Dendritic cell treated with granulocyte-macrophage colony-stimulating factor and Interleukin-4, amounts not matched to agents 40 ng/mL and 50 ng/mL, for 4 days (primary cell): Measurements from ENCODE around the gene MAP7D3.

Experiments used
- H3K27ac Mint-ChIP-seq: one replicate; pipeline ENCODE4 v1.8.0; 2022; ENCODE audit warnings: mild to moderate bottlenecking, mixed read lengths
- H3K27me3 Mint-ChIP-seq: one replicate; pipeline ENCODE4 v1.8.0; 2022; ENCODE audit warnings: mild to moderate bottlenecking, mixed read lengths
- H3K36me3 Mint-ChIP-seq: one replicate; pipeline ENCODE4 v1.8.0; 2022; ENCODE audit warnings: low read depth, mixed read lengths
- H3K4me1 Mint-ChIP-seq: one replicate; pipeline ENCODE4 v1.8.0; 2022; ENCODE audit warnings: low read depth, mixed read lengths
- H3K4me3 Mint-ChIP-seq: one replicate; pipeline ENCODE4 v1.8.0; 2022; ENCODE audit warnings: mild to moderate bottlenecking, moderate library complexity, mixed read lengths
- H3K9me3 Mint-ChIP-seq: one replicate; pipeline ENCODE4 v1.8.0; 2022; ENCODE audit warnings: mixed read lengths
- intact Hi-C: fragments of 100-400 bp; cut with micrococcal nuclease; formaldehyde crosslinking; loops from one replicate; pipeline ENCODE4 v1.15.0; 2022

The MAP7D3 gene

DNA sequence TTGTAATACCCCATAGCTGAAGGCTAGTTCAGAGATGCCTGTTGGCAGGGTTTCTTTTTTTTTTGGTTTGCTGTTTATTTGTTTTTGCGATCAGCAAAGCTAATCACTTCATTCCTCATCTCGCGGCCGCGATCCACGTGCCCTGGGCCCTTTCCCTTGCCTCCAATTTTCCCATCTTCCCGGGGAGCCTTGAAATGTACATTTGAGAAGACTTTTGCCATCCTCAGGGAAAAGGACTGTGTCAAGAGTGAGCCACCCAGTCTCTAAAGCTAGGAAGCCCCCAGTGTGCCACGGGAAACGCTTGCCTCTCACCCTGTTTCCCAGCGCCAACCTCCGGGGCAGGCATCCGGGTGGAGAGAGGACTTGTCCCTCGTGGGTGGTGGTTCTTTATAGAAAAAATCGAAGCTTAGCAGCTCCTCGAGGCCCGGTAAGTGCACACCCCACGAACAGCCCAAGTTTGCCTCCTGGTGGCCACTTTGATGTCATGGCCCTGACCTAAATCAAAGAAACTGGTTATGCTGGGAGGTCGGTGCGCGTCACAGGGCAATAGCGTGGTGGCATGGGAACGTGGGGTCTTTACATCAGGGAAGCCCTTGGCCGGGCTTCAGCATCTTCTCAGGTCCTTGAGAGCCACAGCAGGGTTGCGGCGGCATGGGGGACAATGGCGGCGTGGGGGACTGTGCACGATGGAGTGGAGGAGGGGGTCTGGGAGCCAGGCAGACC is 42.0 kb downstream of the MAP7D3 start:
- Mint-ChIP-seq H3K4me3 (no peak overlapping the region), H3K27ac (no peak overlapping the region), H3K27me3 (no peaks in the 10 kb centered on the region), H3K36me3 (peaks cover 1% of the 10 kb centered on the region), H3K4me1 (peaks cover 15% of the 10 kb centered on the region), H3K9me3 (no peaks in the 10 kb centered on the region)
- intact Hi-C loops: no loop called here

DNA sequence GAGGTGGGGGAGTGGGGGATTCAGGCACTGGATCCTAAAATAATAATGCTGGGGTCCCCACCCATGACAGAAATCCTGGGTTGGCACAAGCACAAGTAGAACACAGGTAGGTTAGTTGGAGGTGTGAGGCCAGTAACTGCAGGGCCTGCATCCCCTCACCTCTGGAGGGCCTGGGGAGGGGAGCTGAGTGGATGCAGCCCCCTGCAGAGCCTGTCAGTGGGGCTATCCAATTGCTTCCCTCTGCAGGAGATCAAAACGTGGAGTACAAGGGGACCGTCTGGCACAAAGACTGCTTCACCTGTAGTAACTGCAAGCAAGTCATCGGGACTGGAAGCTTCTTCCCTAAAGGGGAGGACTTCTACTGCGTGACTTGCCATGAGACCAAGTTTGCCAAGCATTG is 43.7 kb downstream of the MAP7D3 start:
- no peaks in the 10 kb centered on the region for H3K27me3 Mint-ChIP-seq
- no peaks in the 10 kb centered on the region for H3K9me3 Mint-ChIP-seq
- peaks cover 15% of the 10 kb centered on the region for H3K4me1 Mint-ChIP-seq
- H3K36me3 Mint-ChIP-seq: no peaks in the 10 kb centered on the region
- no peak overlapping the region for H3K27ac Mint-ChIP-seq
- intact Hi-C loops: no loop called here
- no peak overlapping the region for H3K4me3 Mint-ChIP-seq

DNA sequence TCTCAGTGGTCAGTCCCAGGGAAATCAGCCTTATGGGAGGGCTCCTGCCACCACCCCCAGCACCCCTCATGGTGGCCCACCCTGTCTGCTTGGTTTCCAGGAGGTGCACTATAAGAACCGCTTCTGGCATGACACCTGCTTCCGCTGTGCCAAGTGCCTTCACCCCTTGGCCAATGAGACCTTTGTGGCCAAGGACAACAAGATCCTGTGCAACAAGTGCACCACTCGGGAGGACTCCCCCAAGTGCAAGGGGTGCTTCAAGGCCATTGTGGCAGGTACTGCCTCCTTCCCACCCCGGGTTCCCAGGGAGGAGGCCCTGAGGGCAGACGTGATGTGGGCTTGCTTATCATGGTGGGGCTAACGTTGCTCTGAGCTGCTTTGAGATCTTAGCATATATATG is 44.3 kb downstream of the MAP7D3 start:
- Mint-ChIP-seq H3K27ac (no peak overlapping the region), H3K36me3 (no peaks in the 10 kb centered on the region), H3K4me3 (no peak overlapping the region), H3K9me3 (no peaks in the 10 kb centered on the region), H3K4me1 (peaks cover 15% of the 10 kb centered on the region), H3K27me3 (no peaks in the 10 kb centered on the region)
- intact Hi-C loops: no loop called here

DNA sequence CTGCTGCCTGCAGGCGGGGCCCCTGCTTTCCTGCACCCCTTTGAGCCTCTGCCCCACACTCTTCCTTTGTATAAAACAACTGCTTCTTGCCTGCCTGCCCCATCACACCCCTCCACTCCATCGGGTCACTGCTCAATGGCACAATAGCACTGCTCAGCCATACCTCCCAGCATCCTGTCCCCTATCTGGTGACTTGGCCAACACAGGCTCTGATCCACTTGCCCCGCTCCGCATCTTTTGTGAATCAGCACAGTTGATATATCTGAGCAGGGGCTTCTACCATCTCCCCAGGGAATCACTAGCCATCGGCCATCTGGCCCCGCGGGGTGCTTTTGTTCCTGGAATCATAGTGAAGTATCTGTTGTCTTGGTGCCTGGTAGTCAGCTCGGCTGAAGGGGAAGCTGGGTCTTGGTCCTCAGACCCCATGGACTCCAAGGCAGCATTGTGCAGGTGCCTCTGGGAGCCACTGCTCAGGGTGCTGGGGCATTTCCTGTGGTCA is 45.3 kb downstream of the MAP7D3 start:
- Mint-ChIP-seq H3K27me3 (no peaks in the 10 kb centered on the region), H3K9me3 (no peaks in the 10 kb centered on the region), H3K27ac (no peak overlapping the region), H3K36me3 (no peaks in the 10 kb centered on the region), H3K4me1 (peaks cover 15% of the 10 kb centered on the region), H3K4me3 (no peak overlapping the region)
- intact Hi-C loops: no loop called here

DNA sequence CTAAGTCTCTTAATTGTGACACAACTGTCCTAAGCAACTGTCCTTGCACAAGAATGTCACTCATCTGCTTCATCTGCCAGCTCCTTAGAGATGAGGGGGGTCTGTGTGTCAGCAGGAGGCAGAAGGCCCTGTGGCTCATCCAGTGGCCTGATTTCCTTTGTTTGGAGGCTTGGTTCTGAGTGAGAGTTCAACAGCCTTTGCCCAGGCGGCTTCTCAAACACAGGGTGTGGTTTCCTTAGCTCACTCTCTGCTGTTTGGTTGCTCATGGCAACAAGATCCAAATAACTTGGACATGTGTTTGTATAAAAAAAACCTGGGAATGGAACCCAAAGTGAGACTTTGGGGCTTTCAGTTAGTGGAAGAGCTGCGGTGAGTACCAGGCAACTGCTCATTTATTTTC is 46.6 kb downstream of the MAP7D3 start:
- Mint-ChIP-seq H3K36me3 (no peaks in the 10 kb centered on the region), H3K9me3 (no peaks in the 10 kb centered on the region), H3K4me1 (peaks cover 3% of the 10 kb centered on the region), H3K4me3 (no peak overlapping the region), H3K27ac (no peak overlapping the region), H3K27me3 (no peaks in the 10 kb centered on the region)
- intact Hi-C loops: no loop called here

DNA sequence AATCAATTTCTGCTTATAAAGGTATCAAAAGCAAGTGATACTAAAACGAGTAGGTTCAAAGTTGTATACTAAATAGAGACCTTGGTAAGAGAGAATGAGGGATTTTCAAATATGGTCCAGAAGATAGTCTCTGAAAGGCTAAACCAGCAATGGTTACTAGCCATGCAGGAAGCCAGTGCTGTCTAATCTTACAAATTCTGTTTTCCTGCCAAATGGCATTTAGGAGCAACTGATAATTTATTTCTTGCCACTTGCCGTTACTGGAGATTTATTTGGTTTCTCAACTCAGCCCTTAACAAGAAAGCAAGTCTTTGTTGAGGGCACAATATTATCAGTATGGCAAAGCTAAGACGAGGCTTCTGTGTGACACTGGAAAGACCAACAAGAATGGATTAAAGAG is 47.2 kb downstream of the MAP7D3 start:
- Mint-ChIP-seq H3K9me3 (no peaks in the 10 kb centered on the region), H3K27ac (no peak overlapping the region), H3K4me1 (no peaks in the 10 kb centered on the region), H3K4me3 (no peak overlapping the region), H3K27me3 (no peaks in the 10 kb centered on the region), H3K36me3 (no peaks in the 10 kb centered on the region)
- intact Hi-C loops: no loop called here

DNA sequence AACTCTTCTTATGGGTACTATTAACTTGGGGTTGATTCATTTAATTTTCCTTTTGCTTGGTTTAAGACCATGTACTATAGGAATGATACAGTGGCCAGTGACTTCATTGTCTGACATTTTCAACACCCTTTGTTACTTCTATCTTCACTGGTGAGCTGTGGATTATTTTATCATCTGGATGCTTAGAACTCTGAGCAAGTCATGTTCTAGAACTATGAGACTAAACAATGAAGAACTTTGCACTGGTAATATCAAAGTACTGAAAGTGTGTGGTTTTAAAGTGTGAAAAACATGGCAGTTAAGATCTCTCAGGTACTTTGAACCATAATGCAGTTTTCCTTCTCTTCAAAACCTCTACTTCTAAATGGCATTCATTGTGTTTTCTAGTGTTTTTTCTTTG is 47.8 kb downstream of the MAP7D3 start:
- Mint-ChIP-seq H3K9me3 (no peaks in the 10 kb centered on the region), H3K36me3 (no peaks in the 10 kb centered on the region), H3K4me1 (no peaks in the 10 kb centered on the region), H3K4me3 (no peak overlapping the region), H3K27ac (no peak overlapping the region), H3K27me3 (no peaks in the 10 kb centered on the region)
- intact Hi-C loops: no loop called here

DNA sequence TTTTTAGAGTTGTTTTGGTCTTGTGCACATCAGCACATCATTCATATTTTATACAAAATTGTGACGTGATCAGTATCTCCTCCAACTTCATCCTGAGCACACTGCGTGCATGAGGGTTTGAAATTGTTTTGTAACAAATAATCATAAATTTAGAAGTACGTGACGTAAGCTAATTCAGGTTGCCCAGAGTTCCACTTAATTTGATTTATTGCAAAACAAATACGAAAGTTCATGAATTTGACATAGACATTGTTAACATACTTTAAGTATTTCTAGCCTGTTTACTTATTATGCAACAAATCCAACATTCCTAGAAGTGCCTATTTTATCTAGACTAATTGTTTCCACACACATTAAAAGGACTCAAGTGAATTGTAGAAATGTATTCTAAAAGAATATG is 48.3 kb downstream of the MAP7D3 start:
- intact Hi-C loops: no loop called here
- no peaks in the 10 kb centered on the region for H3K36me3 Mint-ChIP-seq
- no peak overlapping the region for H3K4me3 Mint-ChIP-seq
- no peaks in the 10 kb centered on the region for H3K9me3 Mint-ChIP-seq
- H3K27me3 Mint-ChIP-seq: no peaks in the 10 kb centered on the region
- no peak overlapping the region for H3K27ac Mint-ChIP-seq
- H3K4me1 Mint-ChIP-seq: no peaks in the 10 kb centered on the region

DNA sequence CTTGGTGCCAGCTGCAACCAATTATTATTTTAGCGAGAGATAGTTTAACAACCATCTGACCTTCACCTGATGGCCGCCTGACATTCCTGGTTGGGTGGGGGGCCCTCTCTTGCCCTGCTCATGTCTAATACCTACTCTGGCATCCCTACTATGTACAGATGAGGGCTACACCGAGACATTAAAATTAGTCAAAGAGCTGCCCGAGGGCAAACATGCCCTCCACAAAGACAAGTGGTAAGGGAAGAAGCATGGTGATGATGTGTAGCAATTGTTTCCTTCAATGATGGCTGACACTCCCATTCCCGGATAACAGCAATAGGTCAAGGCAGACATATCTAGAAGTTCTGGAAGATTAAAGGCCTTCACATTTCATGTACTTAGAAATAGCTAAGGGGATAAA is 49.6 kb downstream of the MAP7D3 start:
- no peak overlapping the region for H3K27ac Mint-ChIP-seq
- H3K4me1 Mint-ChIP-seq: no peaks in the 10 kb centered on the region
- intact Hi-C loops: no loop called here
- H3K36me3 Mint-ChIP-seq: no peaks in the 10 kb centered on the region
- H3K4me3 Mint-ChIP-seq: no peak overlapping the region
- no peaks in the 10 kb centered on the region for H3K27me3 Mint-ChIP-seq
- H3K9me3 Mint-ChIP-seq: no peaks in the 10 kb centered on the region

DNA sequence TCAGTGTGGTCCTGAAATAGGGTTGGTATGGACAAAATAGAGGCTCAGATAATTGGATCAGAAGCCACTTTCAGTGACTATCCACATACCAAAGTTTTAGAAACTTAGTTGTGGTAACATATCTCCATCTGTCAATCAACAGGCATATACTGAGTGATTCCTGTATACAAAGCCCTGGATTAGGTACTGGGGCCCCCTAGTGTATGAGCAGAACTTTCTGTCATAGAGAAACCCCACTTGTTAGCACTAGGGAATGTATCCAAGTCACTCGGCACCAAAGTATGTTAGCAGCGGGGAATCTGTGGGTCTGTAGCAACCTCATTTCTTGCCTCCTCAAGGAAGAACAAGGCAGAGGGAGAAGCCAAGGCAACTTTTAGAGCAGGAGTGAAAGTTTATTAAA is 50.7 kb downstream of the MAP7D3 start:
- no peaks in the 10 kb centered on the region for H3K9me3 Mint-ChIP-seq
- H3K4me1 Mint-ChIP-seq: no peaks in the 10 kb centered on the region
- H3K4me3 Mint-ChIP-seq: no peak overlapping the region
- intact Hi-C loops: no loop called here
- no peaks in the 10 kb centered on the region for H3K36me3 Mint-ChIP-seq
- H3K27me3 Mint-ChIP-seq: no peaks in the 10 kb centered on the region
- H3K27ac Mint-ChIP-seq: no peak overlapping the region

DNA sequence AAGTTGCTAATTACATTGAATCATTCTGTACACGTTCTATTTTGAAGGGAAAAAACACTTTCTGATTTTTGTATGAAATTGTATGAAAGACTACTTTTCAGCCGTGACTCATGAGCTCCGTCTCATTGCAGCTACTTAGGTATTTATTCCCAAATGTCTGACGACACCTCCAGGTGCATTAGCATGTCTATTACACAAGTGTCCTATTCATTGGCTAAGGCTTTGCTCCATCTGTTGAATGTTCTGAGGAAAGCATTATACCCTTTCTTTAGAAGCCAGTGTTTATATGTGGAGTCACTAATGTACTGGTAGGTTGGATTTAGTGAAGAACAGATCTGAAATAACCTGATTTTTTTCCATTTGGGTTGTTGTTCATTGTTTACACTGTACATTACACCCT is 51.8 kb downstream of the MAP7D3 start:
- Mint-ChIP-seq H3K4me1 (no peaks in the 10 kb centered on the region), H3K36me3 (no peaks in the 10 kb centered on the region), H3K9me3 (no peaks in the 10 kb centered on the region), H3K4me3 (no peak overlapping the region), H3K27ac (no peak overlapping the region), H3K27me3 (no peaks in the 10 kb centered on the region)
- intact Hi-C loops: no loop called here

DNA sequence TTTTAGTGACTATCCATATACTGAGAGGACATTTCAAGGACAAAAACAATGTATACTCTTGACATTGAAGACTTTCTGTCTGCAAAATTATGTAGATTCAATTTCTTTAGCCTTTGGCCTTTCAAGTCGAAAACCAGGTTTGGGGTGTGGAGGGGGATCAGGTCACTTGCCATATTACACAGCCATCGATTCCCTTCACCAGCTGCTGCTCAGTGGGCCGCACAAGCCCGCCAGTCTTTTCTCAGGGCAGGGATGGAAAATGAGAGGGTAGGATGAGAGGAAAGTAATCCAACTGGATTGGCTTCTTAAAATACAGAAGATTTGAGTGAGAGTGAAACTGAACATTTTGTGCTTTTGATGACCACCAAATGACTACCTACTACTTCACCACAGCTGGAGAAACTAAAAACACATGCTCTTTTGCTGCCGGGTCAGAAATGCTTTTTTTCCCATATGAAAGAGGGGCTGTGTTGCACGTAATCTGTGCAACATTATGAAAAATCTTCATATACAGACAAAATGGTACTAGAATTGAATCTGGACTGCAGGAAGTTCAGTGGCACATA is 52.4 kb downstream of the MAP7D3 start:
- Mint-ChIP-seq H3K27me3 (no peaks in the 10 kb centered on the region), H3K4me1 (peaks cover 3% of the 10 kb centered on the region), H3K27ac (no peak overlapping the region), H3K36me3 (no peaks in the 10 kb centered on the region), H3K9me3 (no peaks in the 10 kb centered on the region), H3K4me3 (no peak overlapping the region)
- intact Hi-C loops: no loop called here

DNA sequence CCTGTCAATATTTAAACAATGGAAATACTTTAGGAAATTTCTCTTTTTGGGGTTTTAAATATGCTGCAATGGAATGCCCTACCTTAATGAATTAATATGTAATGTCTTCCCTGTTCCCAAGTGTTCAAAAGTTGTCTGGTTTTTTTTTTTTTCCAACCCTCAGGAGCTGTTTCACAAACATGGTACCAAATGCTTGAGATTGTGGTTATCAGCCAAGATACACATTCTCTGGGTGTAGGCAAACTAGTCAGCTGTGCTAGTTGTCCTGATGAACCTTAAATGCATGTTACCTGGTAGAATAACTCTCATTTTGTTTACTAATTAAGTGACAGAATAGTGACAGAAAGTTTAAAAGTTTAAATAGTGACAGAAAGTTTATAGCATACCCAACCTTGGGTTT is 53.2 kb downstream of the MAP7D3 start:
- peaks cover 10% of the 10 kb centered on the region for H3K4me1 Mint-ChIP-seq
- intact Hi-C loops: no loop called here
- no peak overlapping the region for H3K4me3 Mint-ChIP-seq
- H3K36me3 Mint-ChIP-seq: no peaks in the 10 kb centered on the region
- no peaks in the 10 kb centered on the region for H3K9me3 Mint-ChIP-seq
- peaks cover 1% of the 10 kb centered on the region for H3K27me3 Mint-ChIP-seq
- H3K27ac Mint-ChIP-seq: no peak overlapping the region

DNA sequence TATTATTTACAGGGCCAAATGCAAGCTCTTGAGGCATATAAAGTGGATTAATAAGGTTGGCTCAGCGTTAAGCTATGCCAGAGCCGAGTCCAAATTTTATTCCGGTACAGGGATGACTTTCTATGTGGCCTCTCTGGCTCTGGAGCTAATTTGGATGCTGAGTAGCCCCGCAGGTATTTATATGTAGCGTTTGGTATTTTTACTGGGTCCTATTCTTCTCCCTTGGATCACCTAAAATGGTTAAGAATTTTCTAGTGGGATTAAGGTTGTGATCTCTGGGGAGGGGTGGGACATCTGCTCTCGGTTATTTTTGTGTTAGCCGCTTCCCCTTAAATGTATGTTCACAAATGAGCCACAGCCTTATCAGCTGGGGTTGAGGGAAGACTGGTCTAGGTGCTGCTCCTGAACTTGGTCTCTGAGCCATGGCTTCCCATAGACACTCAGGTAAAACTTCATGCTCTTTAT is 54.5 kb downstream of the MAP7D3 start:
- no peak overlapping the region for H3K4me3 Mint-ChIP-seq
- H3K9me3 Mint-ChIP-seq: no peaks in the 10 kb centered on the region
- intact Hi-C loops: no loop called here
- H3K27me3 Mint-ChIP-seq: peaks cover 1% of the 10 kb centered on the region
- no peak overlapping the region for H3K27ac Mint-ChIP-seq
- no peaks in the 10 kb centered on the region for H3K36me3 Mint-ChIP-seq
- H3K4me1 Mint-ChIP-seq: peaks cover 20% of the 10 kb centered on the region

DNA sequence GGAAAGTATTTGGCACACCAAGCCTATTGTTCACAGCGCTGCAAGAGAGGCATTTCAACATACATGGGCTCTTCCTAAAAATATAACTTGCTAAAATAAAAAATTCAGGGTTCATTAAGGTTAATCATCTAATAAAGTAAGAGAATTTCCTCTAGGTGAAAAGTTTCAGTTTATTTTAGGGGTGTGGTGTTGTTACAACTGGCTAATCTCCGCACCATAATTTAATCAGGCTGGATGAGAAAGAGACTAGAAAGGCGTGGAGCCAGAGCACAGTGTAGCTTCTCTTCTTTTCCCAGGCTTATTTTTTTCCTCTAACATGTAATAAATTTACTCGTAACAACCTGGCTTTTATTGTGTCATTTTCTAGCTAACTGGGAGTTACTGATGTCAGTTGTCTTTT is 56.0 kb downstream of the MAP7D3 start:
- Mint-ChIP-seq H3K4me3 (no peak overlapping the region), H3K27ac (no peak overlapping the region), H3K36me3 (no peaks in the 10 kb centered on the region), H3K27me3 (peaks cover 1% of the 10 kb centered on the region), H3K4me1 (peaks cover 28% of the 10 kb centered on the region), H3K9me3 (no peaks in the 10 kb centered on the region)
- intact Hi-C loops: no loop called here
